ENCODE results near the gene VSIR. TPM values are rescaled to one million over a fixed set of nuclear protein-coding genes. Genes with fewer than 3 reads are reported as not detected.

Gene VSIR
- total RNA-seq, 1 donor from 2014 or later = 125 TPM

- H3K9me3 Mint-ChIP-seq = no peaks in the 10 kb centered on the region
- peaks cover 60% of the 10 kb centered on the region for H3K4me1 Mint-ChIP-seq
- DNase-seq = peak; percentile 85
- peak overlapping the region; percentile 98 for H3K27ac Mint-ChIP-seq
- peak overlapping the region; percentile 78 for H3K4me3 Mint-ChIP-seq
- H3K36me3 Mint-ChIP-seq (ENCODE audit: low read depth) = no peaks in the 10 kb centered on the region
- intact Hi-C loops (cut with micrococcal nuclease) = loop anchor here (1.0 to 10.0 kb wide), 7 partner anchors 11 to 1151 kb away; no protein-coding TSS in a partner anchor
- H3K27me3 Mint-ChIP-seq = no peaks in the 10 kb centered on the region
These were observed 47.2 kb downstream of the VSIR start for GRCh38 chr10:71725998-71726579.

DNA sequence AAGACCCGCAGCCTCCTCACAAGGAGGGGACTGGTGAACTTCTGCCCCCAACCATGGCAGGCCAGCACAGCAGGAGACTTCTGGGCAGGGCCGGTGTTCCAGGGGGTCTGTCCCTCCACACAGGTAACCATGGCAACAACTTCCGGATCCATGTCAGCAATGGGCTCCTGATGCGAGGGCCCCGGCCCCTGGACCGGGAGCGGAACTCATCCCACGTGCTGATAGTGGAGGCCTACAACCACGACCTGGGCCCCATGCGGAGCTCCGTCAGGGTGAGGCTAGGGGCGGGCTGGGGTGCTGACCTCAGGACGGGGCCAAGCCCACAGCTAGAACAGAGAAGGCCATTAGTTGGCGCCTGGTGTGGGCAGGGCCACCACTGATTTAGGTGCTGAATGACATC lies 48.1 kb downstream of the VSIR start:
- intact Hi-C loops (cut with micrococcal nuclease) = loop anchor here (10.0 kb wide), 1 partner anchor 1150 kb away; no protein-coding TSS in a partner anchor
- Mint-ChIP-seq H3K36me3 (ENCODE audit: low read depth) (no peaks in the 10 kb centered on the region), H3K4me1 (peaks cover 62% of the 10 kb centered on the region), H3K27ac (peak overlapping the region; percentile 98), H3K9me3 (no peaks in the 10 kb centered on the region), H3K4me3 (peak overlapping the region; percentile 78), H3K27me3 (no peaks in the 10 kb centered on the region)
- no peak for DNase-seq

- H3K4me1 Mint-ChIP-seq = peaks cover 58% of the 10 kb centered on the region
- H3K36me3 Mint-ChIP-seq (ENCODE audit: low read depth) = no peaks in the 10 kb centered on the region
- H3K27ac Mint-ChIP-seq = peak overlapping the region; percentile 98
- H3K4me3 Mint-ChIP-seq = peak overlapping the region; percentile 28
- no peak for DNase-seq
- H3K9me3 Mint-ChIP-seq = no peaks in the 10 kb centered on the region
- H3K27me3 Mint-ChIP-seq = no peaks in the 10 kb centered on the region
- intact Hi-C loops (cut with micrococcal nuclease) = loop anchor here (10.0 kb wide), 1 partner anchor 1150 kb away; no protein-coding TSS in a partner anchor
These were observed 48.8 kb downstream of the VSIR start for GRCh38 chr10:71724539-71724938.

DNA sequence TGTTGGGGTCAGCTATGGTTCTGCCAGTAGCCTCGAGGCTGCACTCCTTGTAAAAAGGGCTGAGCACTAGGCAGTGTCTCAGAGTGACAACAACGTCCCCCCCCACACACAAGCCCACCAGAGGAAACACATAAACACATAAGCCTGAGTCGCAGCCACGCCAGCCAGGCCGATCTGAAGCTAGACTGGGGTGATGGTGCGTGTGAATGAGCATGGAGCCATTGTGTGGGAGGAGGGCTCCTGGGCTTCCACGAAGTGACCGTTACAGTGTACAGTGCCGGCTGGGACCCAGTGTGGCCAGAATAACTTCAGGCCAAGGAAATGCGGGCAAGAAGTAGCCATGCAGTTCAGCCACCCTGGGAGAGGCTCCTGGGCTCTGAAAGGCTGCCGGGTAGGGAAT lies 50.0 kb downstream of the VSIR start:
- Mint-ChIP-seq H3K4me1 (peaks cover 47% of the 10 kb centered on the region), H3K4me3 (no peak overlapping the region), H3K27me3 (no peaks in the 10 kb centered on the region), H3K27ac (peak overlapping the region; percentile 60), H3K9me3 (no peaks in the 10 kb centered on the region), H3K36me3 (ENCODE audit: low read depth) (no peaks in the 10 kb centered on the region)
- no peak for DNase-seq
- intact Hi-C loops (cut with micrococcal nuclease) = loop anchor here (10.0 kb wide), 1 partner anchor 1149 kb away; no protein-coding TSS in a partner anchor

GRCh38 chr10:71722849-71723248 lies 50.5 kb downstream of the VSIR start:
- intact Hi-C loops (cut with micrococcal nuclease) = loop anchor here (10.0 kb wide), 1 partner anchor 1148 kb away; no protein-coding TSS in a partner anchor
- no peak overlapping the region for H3K4me3 Mint-ChIP-seq
- H3K4me1 Mint-ChIP-seq = peaks cover 44% of the 10 kb centered on the region

GRCh38 chr10:71721313-71721712 lies 52.0 kb downstream of the VSIR start:
- no peaks in the 10 kb centered on the region for H3K9me3 Mint-ChIP-seq
- no peak overlapping the region for H3K4me3 Mint-ChIP-seq
- DNase-seq = no peak
- intact Hi-C loops (cut with micrococcal nuclease) = loop anchor here (10.0 kb wide), 1 partner anchor 1147 kb away; no protein-coding TSS in a partner anchor
- H3K27me3 Mint-ChIP-seq = no peaks in the 10 kb centered on the region
- H3K36me3 Mint-ChIP-seq (ENCODE audit: low read depth) = no peaks in the 10 kb centered on the region
- no peak overlapping the region for H3K27ac Mint-ChIP-seq
- peaks cover 34% of the 10 kb centered on the region for H3K4me1 Mint-ChIP-seq

More at GRCh38 chr10:71722849-71723248, 50.5 kb downstream of the VSIR start:
- peak overlapping the region; percentile 23 for H3K27ac Mint-ChIP-seq
- H3K27me3 Mint-ChIP-seq = no peaks in the 10 kb centered on the region
- no peaks in the 10 kb centered on the region for H3K9me3 Mint-ChIP-seq
- DNase-seq = no peak
- no peaks in the 10 kb centered on the region for H3K36me3 Mint-ChIP-seq (ENCODE audit: low read depth)

GRCh38 chr10:71720288-71720687 lies 53.0 kb downstream of the VSIR start:
- Mint-ChIP-seq H3K27ac (no peak overlapping the region), H3K4me1 (peaks cover 30% of the 10 kb centered on the region), H3K9me3 (no peaks in the 10 kb centered on the region), H3K36me3 (ENCODE audit: low read depth) (no peaks in the 10 kb centered on the region), H3K27me3 (no peaks in the 10 kb centered on the region), H3K4me3 (no peak overlapping the region)
- no peak for DNase-seq
- intact Hi-C loops (cut with micrococcal nuclease) = loop anchor here (10.0 kb wide), 1 partner anchor 1145 kb away; no protein-coding TSS in a partner anchor

DNA sequence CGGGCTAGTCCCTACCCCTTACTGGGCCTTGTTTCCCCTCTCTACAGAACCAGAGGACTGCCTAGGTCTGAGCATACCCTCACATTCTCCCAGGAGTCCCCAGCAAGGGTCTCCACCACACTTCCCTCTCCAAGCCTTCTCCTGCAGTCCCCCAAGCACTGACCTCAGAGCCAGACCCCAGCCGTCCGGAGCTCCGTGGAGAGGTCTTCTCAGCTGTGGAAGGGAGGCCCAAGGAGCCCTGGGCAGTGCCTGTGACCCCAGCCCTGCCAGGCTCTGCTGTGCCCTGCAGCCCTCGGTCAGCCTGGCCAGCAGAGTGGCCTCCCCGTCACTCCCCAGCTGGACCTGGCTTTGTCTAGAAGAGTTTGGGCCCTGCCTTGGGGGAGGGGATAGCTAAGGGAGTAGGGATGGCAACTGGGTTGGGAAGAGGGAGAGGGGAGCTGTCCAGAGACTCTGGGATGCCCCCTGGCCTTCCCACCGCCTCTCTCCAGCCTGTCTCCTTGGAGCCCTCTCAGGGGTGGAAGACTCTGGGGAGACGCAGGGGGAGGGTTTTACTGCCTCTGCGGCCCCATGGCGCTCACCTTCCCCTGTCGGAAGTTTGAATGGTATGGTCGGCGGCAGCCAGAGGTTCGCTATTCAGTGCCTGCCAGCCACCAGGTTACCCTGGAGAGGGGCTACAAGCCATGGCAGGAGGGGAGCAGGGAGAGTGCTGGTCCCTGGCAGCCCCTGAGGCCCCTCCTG lies 53.7 kb downstream of the VSIR start, which contains the start of gene C10orf105:
Gene C10orf105, minus strand, starts transcription at position 315 of the 738 bp plus-strand sequence. CDS start 3,441 bp downstream, outside the sequence.
- no peak within 1 kb of the TSS for H3K4me3 Mint-ChIP-seq
- H3K27ac Mint-ChIP-seq = no peak within 1 kb of the TSS
- intact Hi-C loops (cut with micrococcal nuclease) = loop anchor here (10.0 kb wide), 1 partner anchor 1145 kb away; no protein-coding TSS in a partner anchor
- H3K36me3 Mint-ChIP-seq (ENCODE audit: low read depth) = no peaks in the 10 kb centered on the region
- peaks cover 29% of the 10 kb centered on the region for H3K4me1 Mint-ChIP-seq
- no peaks in the 10 kb centered on the region for H3K9me3 Mint-ChIP-seq
- no peak for DNase-seq
- H3K27me3 Mint-ChIP-seq = no peaks in the 10 kb centered on the region

GRCh38 chr10:71719042-71719441 lies 54.3 kb downstream of the VSIR start:
- intact Hi-C loops (cut with micrococcal nuclease) = no loop called here
- H3K4me3 Mint-ChIP-seq = no peak overlapping the region
- no peak for DNase-seq
- H3K27me3 Mint-ChIP-seq = no peaks in the 10 kb centered on the region
- no peak overlapping the region for H3K27ac Mint-ChIP-seq
- no peaks in the 10 kb centered on the region for H3K9me3 Mint-ChIP-seq
- H3K36me3 Mint-ChIP-seq (ENCODE audit: low read depth) = no peaks in the 10 kb centered on the region
- H3K4me1 Mint-ChIP-seq = peaks cover 32% of the 10 kb centered on the region

DNA sequence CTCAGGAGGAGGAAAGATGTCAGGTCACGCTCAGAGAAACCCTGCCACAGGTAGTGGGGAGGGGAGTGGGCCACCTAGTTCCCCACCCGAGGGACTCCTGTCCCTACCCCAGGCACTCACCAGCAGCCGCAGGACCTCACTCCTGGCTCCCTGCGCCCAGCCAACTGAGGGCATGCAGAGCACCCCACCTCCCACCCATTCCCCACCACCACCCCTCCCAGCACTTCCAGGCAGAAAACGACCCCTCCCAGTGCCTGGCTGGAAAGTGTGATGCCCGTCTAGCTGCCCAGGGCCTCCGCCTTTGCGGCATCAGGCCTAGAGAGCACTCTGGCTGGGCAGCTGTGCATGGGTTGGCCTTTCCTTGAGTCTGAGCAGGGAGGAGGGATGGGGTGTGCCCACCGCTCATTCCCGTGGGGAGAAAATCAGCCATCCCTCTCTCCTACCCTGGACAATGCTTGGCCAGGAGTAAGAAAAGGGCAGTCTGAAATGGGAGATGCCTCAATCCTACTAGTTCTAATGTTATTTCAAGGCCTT lies 55.1 kb downstream of the VSIR start:
- no peak overlapping the region for H3K27ac Mint-ChIP-seq
- no peaks in the 10 kb centered on the region for H3K36me3 Mint-ChIP-seq (ENCODE audit: low read depth)
- H3K4me1 Mint-ChIP-seq = peaks cover 34% of the 10 kb centered on the region
- intact Hi-C loops (cut with micrococcal nuclease) = no loop called here
- no peaks in the 10 kb centered on the region for H3K27me3 Mint-ChIP-seq
- DNase-seq = no peak
- no peaks in the 10 kb centered on the region for H3K9me3 Mint-ChIP-seq
- H3K4me3 Mint-ChIP-seq = no peak overlapping the region

DNA sequence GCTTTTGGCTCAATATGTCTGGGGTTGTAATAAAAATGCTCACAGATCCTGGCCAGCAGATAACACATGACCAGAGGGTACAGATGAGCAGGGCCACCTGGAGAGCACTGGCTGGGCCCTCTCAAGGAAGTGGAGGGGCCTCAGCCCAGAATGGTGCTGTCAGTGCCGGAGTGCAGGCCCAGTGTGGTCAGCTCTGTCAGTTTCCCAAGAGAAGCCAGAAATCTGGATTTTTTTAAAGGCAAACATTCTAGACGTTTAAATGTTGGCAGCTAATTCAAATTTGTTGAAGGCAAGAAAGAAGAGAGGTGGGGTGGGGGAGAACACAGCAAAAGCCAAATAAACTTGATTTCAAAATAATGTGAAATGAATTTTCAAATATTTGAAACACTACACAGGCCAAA lies 55.8 kb downstream of the VSIR start:
- peak overlapping the region; percentile 25 for H3K27ac Mint-ChIP-seq
- no peaks in the 10 kb centered on the region for H3K36me3 Mint-ChIP-seq (ENCODE audit: low read depth)
- H3K27me3 Mint-ChIP-seq = no peaks in the 10 kb centered on the region
- intact Hi-C loops (cut with micrococcal nuclease) = no loop called here
- no peak for DNase-seq
- H3K9me3 Mint-ChIP-seq = no peaks in the 10 kb centered on the region
- peaks cover 38% of the 10 kb centered on the region for H3K4me1 Mint-ChIP-seq
- no peak overlapping the region for H3K4me3 Mint-ChIP-seq

DNA sequence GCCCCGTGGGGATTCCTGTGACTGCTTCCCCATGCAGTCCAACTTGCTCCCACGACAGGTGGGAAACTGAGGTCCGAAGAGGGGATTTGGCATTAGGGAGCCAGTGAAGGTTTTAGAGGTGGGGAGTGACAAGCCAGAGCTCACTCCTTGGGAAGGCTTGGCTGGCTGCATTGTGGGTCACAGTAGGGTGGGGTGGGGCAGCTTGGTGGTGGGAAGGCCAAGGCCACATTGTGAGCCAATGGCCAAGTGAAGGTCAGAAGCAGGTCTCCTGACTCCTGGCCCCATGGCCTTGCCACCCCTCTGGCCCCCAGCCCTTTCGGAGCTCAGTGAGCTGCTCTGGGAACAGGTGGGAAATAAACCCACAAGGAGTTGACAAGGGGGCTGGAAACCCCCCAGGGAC lies 56.3 kb downstream of the VSIR start:
- H3K9me3 Mint-ChIP-seq = no peaks in the 10 kb centered on the region
- intact Hi-C loops (cut with micrococcal nuclease) = no loop called here
- H3K36me3 Mint-ChIP-seq (ENCODE audit: low read depth) = no peaks in the 10 kb centered on the region
- H3K4me3 Mint-ChIP-seq = no peak overlapping the region
- DNase-seq = no peak
- peaks cover 39% of the 10 kb centered on the region for H3K4me1 Mint-ChIP-seq
- H3K27ac Mint-ChIP-seq = no peak overlapping the region
- H3K27me3 Mint-ChIP-seq = no peaks in the 10 kb centered on the region

DNA sequence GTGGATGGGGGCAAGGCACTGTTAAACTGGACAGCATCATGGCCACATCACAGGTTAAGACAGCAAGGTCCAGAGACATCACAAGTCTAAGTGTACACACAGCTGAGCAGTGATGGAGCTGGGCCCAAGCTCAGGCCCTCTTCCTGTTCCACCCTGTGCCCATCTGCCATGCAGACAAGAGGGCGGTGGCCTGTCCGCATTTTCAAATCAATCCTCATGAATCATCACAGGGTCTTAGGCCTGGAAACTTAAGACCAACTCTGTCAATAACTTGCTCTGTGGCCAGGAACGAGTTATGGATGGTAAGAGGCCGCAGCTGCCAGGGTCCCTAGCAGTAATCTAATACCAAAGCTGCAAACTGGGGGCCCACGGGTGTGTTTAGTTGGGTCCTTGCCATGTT lies 56.9 kb downstream of the VSIR start:
- Mint-ChIP-seq H3K36me3 (ENCODE audit: low read depth) (no peaks in the 10 kb centered on the region), H3K4me1 (peaks cover 43% of the 10 kb centered on the region), H3K9me3 (no peaks in the 10 kb centered on the region), H3K4me3 (no peak overlapping the region), H3K27me3 (no peaks in the 10 kb centered on the region), H3K27ac (no peak overlapping the region)
- intact Hi-C loops (cut with micrococcal nuclease) = no loop called here
- DNase-seq = no peak

DNA sequence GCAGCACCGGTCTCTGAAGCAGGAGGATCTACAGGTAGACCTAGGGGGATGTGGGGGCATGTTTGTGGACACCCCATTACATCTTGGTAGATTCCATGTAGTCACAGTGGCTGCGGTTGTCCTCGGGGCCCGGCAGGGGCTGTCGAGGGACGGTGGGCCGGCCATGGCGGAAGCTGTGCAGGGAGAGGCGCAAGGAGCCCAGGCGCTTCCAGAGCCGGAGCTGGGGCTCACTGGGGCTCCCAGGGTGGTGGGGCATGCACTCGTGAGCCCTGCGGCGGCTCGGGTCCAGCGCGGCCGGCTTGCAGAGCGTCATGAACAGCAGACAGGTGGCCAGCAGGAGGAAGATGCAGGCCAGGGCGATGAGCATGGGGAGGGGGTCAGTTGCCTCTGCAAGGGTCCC lies 57.5 kb downstream of the VSIR start:
- peak overlapping the region; percentile 34 for H3K27ac Mint-ChIP-seq
- H3K9me3 Mint-ChIP-seq = no peaks in the 10 kb centered on the region
- DNase-seq = no peak
- intact Hi-C loops (cut with micrococcal nuclease) = no loop called here
- H3K4me1 Mint-ChIP-seq = peaks cover 45% of the 10 kb centered on the region
- H3K4me3 Mint-ChIP-seq = peak overlapping the region; percentile 14
- no peaks in the 10 kb centered on the region for H3K36me3 Mint-ChIP-seq (ENCODE audit: low read depth)
- no peaks in the 10 kb centered on the region for H3K27me3 Mint-ChIP-seq
